ENCODE data around the gene IDH3A.
A peak's percentile ranks its signal among the peaks of the same experiment; 100 is the strongest.
"Not testable (repeated sequence)": the region's sequence is repeated elsewhere in the genome, so short reads cannot be mapped to it uniquely, and the experiment has no call there.

Gene IDH3A

DNA sequence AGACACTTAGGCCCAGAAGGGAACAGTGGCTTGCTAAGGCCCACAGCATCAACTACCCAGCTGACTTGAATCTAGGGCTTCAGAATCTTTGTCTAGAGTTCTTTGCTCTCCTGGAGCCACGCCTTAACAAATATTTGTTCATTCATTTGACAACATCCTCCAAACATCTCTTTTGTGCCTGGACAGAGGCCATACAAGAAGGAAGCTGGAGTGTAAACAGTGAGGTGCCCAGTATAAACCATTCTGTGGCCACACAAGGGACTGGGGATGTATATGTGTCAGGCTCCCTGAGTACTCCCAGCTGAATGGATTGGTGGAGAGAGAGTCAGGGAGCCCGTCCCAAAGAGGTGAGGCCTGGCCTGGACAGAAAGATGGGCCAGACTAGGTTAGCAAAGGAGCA lies 21.3 kb upstream of the IDH3A start:
- Histone ChIP-seq H3K4me3 (no peak overlapping the region), H3K27ac (no peak overlapping the region)

- Histone ChIP-seq H3K27ac (no peak overlapping the region), H3K4me3 (no peak overlapping the region)
Measured at GRCh38 chr15:78129077-78129750, 19.9 kb upstream of the IDH3A start.

DNA sequence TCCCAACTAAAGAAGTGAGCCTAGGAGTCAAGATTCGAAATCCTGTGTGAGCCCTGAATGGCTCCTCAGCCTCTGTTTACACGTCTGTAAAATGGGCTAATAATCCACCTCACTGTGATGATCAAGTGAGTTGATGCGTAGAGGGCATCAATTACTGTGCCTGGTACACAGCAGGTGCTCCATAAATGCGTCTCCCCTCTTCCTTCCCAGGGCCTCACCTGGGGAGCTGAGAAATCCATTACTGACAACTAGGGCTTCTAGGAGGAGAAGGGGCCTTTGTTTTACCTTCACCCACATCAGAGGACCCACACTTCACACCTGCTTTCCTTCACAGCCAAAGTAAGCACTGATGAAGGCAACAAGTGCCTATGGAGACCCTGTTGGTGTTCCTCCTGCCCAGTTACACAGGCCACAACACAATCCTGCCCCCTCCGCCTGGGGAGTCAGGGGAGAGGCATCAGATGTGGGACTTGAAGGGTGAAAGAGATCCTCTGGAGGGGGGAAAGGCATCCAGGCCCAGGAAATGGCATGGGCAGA lies 19.3 kb upstream of the IDH3A start:
- H3K4me3 ChIP-seq: no peak overlapping the region
- H3K27ac ChIP-seq: peak overlapping the region in 1 of 21 experiments; percentile 95

- Histone ChIP-seq H3K4me3 (peak overlapping the region; percentile 50 to 73 (median 67)), H3K27ac (peak overlapping the region in 16 of 21 experiments; percentile 6 to 95 (median 87))
Measured at GRCh38 chr15:78130466-78131294, 18.5 kb upstream of the IDH3A start.

GRCh38 chr15:78131295-78132061 lies 17.7 kb upstream of the IDH3A start, which contains the start of gene CIB2:
Gene CIB2, minus strand, starts transcription at chr15:78131445. Its CDS starts 230 bp downstream, at chr15:78131215.
- peak within 1 kb of the TSS; percentile 8 to 95 (median 87) for H3K27ac ChIP-seq
- peak within 1 kb of the TSS; percentile 50 to 73 (median 67) for H3K4me3 ChIP-seq

DNA sequence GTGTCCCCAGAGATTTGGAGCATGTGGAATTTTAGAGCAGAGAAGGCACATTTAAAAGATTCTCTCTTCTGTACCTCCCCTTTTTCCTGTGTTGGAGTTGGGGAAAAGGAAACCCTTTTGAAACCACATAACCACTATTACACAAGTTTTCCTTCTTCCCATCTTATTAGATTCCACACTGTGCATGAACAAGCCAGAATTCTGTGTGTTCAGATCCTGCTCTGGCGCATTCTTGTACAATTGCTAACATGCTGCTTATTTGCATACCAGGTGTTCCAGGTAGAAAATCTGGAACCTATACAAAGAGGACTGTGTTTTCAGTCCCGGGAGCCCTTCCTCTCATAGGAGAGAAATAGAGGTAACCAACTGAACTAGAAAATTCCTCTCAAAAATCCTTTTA lies 15.4 kb upstream of the IDH3A start:
- Histone ChIP-seq H3K4me3 (no peak overlapping the region), H3K27ac (peak overlapping the region in 17 of 21 experiments; percentile 14 to 90 (median 62))

- H3K4me3 ChIP-seq: no peak overlapping the region
- no peak overlapping the region for H3K27ac ChIP-seq
Measured at GRCh38 chr15:78139578-78139977, 9.6 kb upstream of the IDH3A start.

GRCh38 chr15:78140292-78140691 lies 8.9 kb upstream of the IDH3A start:
- H3K27ac ChIP-seq: no peak overlapping the region

DNA sequence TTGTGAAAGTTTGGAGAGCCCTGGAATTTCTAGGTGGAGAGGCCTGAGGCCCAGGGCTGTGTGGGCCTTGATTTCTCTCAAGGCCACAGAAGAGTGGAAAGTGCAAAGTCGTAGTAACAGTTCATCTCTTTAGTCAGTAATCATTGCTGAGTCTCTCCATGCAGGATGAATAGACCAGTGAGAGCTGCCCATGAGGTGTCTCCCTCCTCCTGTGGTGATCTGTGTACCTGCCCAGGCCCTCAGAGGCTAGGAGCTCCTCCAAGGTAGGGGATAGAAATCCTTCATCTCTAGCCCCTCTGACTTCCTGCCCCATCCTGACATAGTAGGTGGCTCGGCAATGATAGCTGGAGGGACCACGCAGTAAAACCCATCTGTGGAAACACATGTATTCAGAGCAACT lies 6.8 kb upstream of the IDH3A start:
- H3K4me3 ChIP-seq: no peak overlapping the region
- H3K27ac ChIP-seq: no peak overlapping the region

More at GRCh38 chr15:78140292-78140691, 8.9 kb upstream of the IDH3A start:
- H3K4me3 ChIP-seq: no peak overlapping the region

GRCh38 chr15:78146425-78147154 lies 2.6 kb upstream of the IDH3A start:
- Histone ChIP-seq H3K27ac (peak overlapping the region in 1 of 21 experiments; percentile 57), H3K4me3 (no peak overlapping the region)

GRCh38 chr15:78147566-78147965 lies 1.6 kb upstream of the IDH3A start:
- H3K4me3 ChIP-seq: no peak overlapping the region
- peak overlapping the region in 5 of 21 experiments; percentile 5 to 83 (median 18) for H3K27ac ChIP-seq

DNA sequence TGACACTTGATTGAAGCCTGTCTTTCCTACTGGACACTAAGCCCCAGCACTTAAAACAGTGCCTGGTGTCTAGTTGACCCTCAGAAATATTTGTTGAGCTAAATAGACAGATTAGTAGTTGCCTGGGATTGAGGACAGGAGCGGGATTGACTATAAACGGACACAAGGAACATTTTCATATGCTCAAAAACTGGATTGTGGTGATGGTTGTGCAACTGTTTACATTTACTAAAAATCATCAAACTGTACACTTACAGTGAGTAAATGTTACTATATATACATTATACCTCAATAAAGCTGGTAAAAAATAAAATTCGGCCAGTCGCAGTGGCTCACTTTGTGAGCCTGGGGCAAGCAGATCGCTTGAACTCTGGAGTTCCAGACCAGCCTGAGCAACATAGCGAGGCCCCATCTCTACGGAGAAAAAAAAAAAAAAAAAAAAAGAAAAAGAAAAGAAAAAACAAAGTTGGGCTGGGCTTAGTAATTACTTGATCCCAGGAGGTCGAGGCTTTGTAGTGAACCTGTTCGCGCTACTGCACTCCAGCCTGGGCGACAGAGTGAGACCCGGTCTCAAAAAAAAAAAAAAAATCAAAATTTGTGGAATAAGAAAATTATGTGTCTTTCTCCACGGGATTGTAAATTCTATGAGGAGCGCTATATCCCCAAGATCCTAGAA lies 632 bp upstream of the IDH3A start:
- Histone ChIP-seq H3K4me3 (peak overlapping the region; percentile 55 to 96 (median 87)), H3K27ac (peak overlapping the region in 19 of 21 experiments; percentile 21 to 96 (median 79))

- peak overlapping the region; percentile 36 to 96 (median 86) for H3K27ac ChIP-seq
- peak overlapping the region; percentile 55 to 96 (median 87) for H3K4me3 ChIP-seq
Measured at GRCh38 chr15:78149805-78150751, 916 bp downstream of the IDH3A start.

GRCh38 chr15:78151075-78151474 lies 1.9 kb downstream of the IDH3A start:
- H3K4me3 ChIP-seq, H3K27ac ChIP-seq: not testable (repeated sequence)

DNA sequence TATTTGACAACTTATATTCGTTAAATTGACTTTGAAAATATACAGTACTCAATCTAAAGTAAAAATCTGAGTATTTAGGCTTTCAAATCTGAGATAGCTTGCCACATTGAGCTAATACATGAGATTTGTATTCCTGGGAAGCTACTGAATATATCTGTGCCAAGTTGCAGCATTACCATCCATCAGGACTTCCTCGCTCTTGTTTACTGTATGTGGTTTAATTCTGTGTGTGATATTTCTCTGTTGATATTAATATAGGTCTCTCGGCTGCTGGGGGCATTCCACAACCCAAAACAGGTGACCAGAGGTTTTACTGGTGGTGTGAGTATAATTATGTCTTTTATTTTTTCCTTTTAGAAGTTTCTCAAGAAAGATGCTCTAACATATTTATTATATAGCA lies 5.8 kb downstream of the IDH3A start:
- H3K27ac ChIP-seq: no peak overlapping the region
- H3K4me3 ChIP-seq: no peak overlapping the region

- Histone ChIP-seq H3K27ac (peak overlapping the region in 1 of 21 experiments; percentile 7), H3K4me3 (no peak overlapping the region)
Measured at GRCh38 chr15:78155355-78155939, 6.3 kb downstream of the IDH3A start.

DNA sequence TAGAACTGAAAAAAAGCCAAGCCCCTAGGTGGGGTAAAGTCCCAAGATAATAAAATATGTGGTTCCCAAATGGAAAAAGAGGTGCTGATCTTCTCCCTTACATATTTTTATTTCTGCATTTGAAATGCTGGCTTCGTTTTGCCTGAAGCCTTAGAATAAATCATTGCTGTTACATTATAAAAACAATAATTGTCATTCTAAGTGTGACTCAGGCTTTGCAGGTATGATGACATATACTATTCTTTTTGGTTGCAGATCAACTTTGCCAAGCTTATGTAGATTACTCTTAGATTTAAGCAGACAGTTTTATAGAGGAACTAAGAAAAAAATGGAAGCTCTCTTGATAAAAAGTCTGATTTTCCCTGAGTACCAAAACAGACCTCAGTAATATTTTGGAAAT lies 7.5 kb downstream of the IDH3A start:
- Histone ChIP-seq H3K27ac (peak overlapping the region in 1 of 21 experiments; percentile 10), H3K4me3 (no peak overlapping the region)
